NCI-H187 (cell line): ENCODE measurements around the gene AP1S3.
"Not testable (repeated sequence)": the region's sequence is repeated elsewhere in the genome, so short reads cannot be mapped to it uniquely, and the experiment has no call there.

Experiments used
- DNase-seq, 2 experiments: peaks; one replicate each; lab custom pipeline; 2025; lab: John Stamatoyannopoulos, UW

The AP1S3 gene

GRCh38 chr2:223837287-223838061 is at the start of gene AP1S3:
Gene AP1S3 (minus strand): TSS chr2:223837582. CDS start chr2:223837450, 132 bp downstream.
- peak; percentile 16 to 73 for DNase-seq

DNA sequence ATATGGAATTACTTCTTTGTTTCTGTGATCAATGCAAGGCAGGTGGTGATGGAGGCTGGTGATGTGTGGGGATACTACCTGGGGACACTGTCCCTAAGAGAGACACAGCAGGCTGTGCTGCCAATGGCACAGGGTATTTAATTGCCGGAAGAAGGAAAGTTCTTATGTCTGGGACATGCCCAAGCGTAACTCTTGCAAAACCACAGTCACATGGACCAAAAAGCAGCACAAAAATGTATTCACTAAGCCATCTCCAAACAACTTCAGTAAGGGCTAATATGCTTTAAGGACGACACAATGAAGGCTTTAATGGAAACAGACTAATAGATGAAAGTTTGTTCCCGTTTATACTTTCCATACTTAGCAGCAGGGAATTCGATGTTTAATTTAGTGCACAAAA is 49.7 kb upstream of the AP1S3 start:
- DNase-seq, result no peak

DNA sequence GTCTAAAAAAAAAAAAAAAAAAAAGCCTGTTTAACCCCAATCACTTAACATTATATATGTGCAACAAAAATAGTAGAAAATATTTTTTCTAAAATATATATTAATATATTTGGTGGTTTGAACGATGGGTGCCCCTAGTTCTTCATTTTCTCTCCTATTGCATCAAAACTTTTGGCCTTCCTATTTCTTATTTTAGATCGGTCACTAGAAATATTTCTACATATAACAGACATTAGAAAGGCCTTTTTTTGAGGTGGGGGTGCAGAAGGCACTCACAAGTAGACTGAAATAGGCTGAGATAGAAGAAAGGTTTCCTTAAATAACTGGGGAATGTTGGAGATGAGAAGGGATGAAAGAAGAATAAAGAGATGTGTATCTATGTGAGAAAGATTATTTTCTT is 49.3 kb upstream of the AP1S3 start:
- DNase-seq, result no peak

GRCh38 chr2:223884399-223884798 is 47.0 kb upstream of the AP1S3 start:
- DNase-seq, result no peak

DNA sequence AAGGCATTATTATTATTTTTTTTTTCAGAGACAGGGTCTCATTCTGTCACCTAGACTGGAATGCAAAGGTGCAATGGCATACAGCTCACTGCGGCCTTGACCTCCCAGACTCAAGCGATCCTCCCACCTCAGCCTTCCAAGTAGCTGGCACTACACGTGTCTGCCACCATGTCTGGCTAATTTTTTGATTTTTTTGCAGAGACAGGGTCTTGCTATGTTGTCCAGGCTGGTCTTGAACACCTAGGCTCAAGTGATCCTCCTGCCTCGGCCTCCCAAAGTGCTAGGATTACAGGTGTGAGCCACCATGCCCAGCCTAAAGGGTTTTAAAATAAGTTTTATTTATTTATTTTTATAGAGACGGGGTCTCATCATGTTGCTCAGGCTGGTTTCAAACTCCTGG is 45.3 kb upstream of the AP1S3 start:
- no peak for DNase-seq

- DNase-seq, result no peak
Measured at GRCh38 chr2:223880796-223881195, 43.4 kb upstream of the AP1S3 start.

DNA sequence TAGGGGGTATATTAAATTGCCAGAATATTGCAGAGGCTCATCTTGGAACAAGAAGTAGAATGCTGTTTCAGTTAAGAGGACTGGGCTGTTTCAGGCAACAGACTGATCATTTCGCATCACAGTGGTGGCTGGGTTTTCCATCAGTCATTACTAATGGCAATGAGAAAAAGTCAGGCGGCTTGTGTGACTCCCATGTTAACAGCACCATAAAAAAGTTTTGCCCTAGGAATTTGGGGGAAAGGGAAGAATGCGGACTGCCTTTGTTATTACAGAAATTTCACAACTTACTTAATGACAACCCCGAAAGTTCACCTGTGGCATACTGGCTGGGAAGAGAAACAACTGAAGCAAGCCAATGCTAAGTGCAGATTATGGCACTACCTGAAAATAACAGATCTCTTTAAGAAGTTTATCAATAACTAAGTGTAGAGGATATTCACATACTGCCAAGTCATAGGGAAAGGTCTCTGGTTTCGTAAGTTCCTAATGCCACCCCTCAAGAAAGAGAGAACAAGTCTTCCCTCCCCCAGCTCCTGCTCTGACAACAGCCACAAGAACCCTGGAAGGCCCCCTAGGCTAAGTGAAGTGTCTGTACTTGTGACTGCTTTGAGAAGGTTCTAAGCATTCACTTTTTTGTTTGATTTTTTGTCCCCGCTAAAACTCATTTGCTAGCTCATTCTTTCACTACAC is 40.5 kb upstream of the AP1S3 start:
- DNase-seq, result no peak

- no peak for DNase-seq
Measured at GRCh38 chr2:223873672-223874071, 36.3 kb upstream of the AP1S3 start.

DNA sequence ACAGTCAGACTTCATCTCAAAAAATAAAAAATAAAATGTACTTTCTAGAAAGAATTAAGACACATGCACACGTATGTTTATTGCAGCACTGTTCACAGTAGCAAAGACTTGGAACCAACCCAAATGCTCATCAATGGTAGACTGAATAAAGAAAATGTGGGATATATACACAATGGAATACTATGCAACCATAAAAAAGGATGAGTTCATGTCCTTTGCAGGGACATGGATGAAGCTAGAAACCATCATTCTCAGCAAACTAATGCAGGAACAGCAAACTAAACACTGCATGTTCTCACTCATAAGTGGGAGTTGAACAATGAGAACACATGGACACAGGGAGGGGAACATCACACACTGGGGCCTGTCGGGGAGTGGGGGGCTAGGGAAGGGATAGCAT is 35.4 kb upstream of the AP1S3 start:
- DNase-seq, result not testable (repeated sequence)

DNA sequence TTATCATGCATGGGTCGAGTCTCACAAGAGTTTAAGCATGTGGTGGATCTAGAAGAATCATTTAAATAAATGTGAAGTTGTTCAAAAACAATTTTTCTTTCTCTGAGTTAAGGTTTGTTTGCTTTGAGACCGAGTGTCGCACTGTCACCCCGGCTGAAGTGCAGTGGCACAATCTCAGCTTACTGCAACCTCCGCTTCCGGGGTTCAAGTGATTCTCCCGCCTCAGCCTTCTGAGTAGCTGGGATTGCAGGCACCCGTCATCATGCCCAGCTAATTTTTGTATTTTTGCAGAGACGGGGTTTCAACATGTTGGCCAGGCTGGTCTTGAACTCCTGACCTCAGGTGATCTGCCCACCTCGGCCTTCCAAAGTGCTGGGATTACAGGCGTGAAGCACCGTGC is 34.3 kb upstream of the AP1S3 start:
- DNase-seq, result not testable (repeated sequence)

GRCh38 chr2:223870840-223871611 is 33.6 kb upstream of the AP1S3 start:
- DNase-seq, result no peak

GRCh38 chr2:223868005-223868404 is 30.6 kb upstream of the AP1S3 start:
- no peak for DNase-seq

- DNase-seq, result no peak
Measured at GRCh38 chr2:223865907-223866508, 28.6 kb upstream of the AP1S3 start.

- DNase-seq, result no peak
Measured at GRCh38 chr2:223865124-223865523, 27.7 kb upstream of the AP1S3 start.

DNA sequence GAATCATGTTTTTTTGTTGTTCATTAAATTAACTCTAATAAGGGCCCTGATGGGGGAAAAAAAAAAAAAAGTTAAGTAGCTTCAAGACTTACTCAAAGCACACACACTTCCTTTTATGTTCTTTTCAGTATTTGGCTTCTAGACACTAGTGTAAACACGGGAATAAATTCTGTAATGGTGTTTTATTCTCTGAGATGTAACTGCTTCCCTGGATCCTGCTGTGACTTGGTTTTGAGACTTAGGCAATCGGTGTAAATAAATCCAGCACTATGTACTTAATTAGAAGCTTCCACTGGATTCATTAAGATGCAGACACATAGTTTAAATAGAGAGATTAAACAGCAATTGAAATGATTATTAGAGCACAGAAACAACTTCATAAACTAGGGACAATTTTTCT is 26.1 kb upstream of the AP1S3 start:
- DNase-seq, result no peak

- DNase-seq, result no peak
Measured at GRCh38 chr2:223860809-223861738, 23.7 kb upstream of the AP1S3 start.

- DNase-seq, result no peak
Measured at GRCh38 chr2:223859070-223859469, 21.7 kb upstream of the AP1S3 start.

GRCh38 chr2:223856584-223856983 is 19.2 kb upstream of the AP1S3 start:
- no peak for DNase-seq

DNA sequence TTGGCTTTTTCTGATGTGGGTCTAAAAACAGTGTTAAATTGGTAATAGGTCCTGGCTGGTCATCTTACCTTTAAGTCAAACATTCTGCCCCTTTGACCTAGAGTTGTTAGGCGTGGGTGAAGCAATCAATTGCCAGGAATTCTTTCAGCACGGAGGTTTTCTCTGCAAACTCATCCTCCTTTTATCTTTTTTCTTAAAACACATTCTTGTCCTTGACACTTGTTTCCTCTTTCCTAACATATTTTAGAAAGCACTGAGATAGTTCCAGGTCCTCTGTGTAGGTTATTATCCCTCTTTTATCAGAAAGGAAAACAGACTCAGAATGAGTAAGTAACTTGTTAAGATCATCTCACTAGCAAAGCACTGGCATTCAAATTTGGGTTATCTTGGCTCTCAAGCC is 18.6 kb upstream of the AP1S3 start:
- no peak for DNase-seq

GRCh38 chr2:223855426-223855825 is 18.0 kb upstream of the AP1S3 start:
- no peak for DNase-seq

DNA sequence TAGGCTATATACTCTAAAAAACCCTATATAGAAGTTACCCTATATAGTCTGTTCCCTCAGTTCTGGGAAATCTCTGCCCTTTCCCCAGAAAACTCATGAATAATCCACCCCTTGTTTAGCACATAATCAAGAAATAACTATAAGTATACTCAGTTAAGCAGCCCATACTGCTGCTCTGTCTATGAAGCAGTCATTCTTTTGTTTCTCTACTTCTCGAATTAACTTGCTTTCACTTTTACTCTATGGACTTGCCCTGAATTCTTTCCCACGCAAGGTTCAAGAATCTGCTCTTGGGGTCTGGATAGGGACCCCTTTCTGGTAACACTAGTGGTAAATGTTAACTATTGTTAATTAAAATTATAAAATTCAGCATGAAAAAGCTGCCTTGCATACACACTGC is 17.4 kb upstream of the AP1S3 start:
- DNase-seq, result no peak
